NB4 (cell line): ENCODE results near the gene IL16.
"Not testable (repeated sequence)": the region's sequence is repeated elsewhere in the genome, so short reads cannot be mapped to it uniquely, and the experiment has no call there.

Experiments
- MYC ChIP-seq: IDR thresholded peaks from 2 replicates; pipeline ENCODE4 v1.6.1; 2011; ENCODE audit warnings: low read depth, low read length
- POLR2A ChIP-seq: IDR thresholded peaks from 2 replicates; pipeline ENCODE4 v1.6.1; 2011; ENCODE audit warnings: mild to moderate bottlenecking; ENCODE audit not compliant: insufficient read length; ENCODE audit errors: extremely low read depth
- TF ChIP-seq, protein P1 (sequence below): IDR thresholded peaks from one replicate; pipeline ENCODE4 v1.5.1; 2012; ENCODE audit warnings: low read depth, low read length
- TF ChIP-seq, protein P2 (sequence below): IDR thresholded peaks from 2 replicates; pipeline ENCODE4 v1.6.1; 2011; ENCODE audit warnings: low read depth, low read length

DNA sequence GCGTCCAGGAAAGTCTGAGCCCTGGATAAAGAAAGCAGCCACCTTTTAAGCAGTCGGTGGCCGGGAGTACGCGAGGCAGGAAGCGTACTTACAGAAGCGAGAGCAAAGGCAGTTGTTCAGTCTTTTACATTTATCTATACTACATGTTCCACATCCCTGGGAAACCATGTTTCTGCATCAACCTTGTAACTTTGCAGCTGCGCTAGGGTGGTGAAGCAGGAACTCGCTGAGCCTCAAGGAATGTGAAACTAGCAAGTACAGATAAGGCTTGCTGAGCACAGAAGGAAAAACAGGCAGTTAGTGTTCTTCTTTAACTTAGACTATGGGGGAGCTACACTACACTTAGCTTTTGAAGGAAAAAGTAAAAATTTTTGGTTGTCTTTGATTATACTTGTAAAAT, 134.5 kb downstream of the IL16 start:
- TF ChIP-seq, protein P1, sequence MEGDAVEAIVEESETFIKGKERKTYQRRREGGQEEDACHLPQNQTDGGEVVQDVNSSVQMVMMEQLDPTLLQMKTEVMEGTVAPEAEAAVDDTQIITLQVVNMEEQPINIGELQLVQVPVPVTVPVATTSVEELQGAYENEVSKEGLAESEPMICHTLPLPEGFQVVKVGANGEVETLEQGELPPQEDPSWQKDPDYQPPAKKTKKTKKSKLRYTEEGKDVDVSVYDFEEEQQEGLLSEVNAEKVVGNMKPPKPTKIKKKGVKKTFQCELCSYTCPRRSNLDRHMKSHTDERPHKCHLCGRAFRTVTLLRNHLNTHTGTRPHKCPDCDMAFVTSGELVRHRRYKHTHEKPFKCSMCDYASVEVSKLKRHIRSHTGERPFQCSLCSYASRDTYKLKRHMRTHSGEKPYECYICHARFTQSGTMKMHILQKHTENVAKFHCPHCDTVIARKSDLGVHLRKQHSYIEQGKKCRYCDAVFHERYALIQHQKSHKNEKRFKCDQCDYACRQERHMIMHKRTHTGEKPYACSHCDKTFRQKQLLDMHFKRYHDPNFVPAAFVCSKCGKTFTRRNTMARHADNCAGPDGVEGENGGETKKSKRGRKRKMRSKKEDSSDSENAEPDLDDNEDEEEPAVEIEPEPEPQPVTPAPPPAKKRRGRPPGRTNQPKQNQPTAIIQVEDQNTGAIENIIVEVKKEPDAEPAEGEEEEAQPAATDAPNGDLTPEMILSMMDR = not testable (repeated sequence)
- TF ChIP-seq, protein P2, sequence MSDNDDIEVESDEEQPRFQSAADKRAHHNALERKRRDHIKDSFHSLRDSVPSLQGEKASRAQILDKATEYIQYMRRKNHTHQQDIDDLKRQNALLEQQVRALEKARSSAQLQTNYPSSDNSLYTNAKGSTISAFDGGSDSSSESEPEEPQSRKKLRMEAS = not testable (repeated sequence)
- TF ChIP-seq POLR2A, MYC: not testable (repeated sequence)
